Measurements from ENCODE around the gene PPOX. TPM values are rescaled to one million over a fixed set of nuclear protein-coding genes. Genes with fewer than 3 reads are reported as not detected.

The PPOX gene
- total RNA-seq, 6 donors from 2014 or later, result 19.5 to 48.2 (median 26.6) TPM

DNA sequence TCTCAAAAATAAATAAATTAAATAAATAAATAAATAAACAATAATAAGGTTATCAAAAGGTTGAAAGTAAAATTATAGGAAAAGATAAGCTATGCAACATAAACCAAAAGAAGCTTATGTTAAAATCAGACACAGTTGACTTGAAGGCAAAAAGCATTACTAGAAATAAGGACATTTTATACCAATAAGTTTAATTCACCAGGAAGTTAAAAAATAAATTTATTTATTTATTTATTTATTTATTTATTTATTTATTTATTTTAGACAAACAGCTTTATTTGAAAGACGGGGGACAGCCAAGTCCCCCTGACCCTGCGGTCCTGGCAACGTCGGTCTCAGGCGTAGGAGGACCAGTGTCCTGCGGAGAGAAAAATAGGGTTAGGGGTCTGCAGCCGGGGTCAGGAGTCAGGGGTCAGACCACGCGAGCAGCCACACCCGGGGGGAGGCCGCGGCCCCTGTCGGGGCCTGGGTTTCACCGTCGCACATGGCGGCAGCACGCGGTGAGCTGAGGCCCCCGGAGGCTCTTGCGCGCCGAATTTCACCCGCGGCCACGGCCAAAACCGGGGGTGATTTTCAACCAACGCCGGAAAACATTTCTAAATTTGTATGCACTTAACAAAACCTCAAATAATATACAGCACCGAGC, 25.3 kb upstream of the PPOX start:
- ATAC-seq (ENCODE audit: low FRiP score in 2 of 2) (no peak), DNase-seq (peak in 1 of 2 donors; percentile 78)
- no peak overlapping the region for H3K4me3 ChIP-seq
- H3K9me3 ChIP-seq, result no peaks in the 10 kb centered on the region
- TF ChIP-seq CTCF (IDR thresholded peaks at IDR 0.05) (no peak), EP300 (IDR thresholded peaks at IDR 0.05) (no peak), POLR2A (IDR thresholded peaks at IDR 0.05) (no peak), POLR2AphosphoS5 (IDR thresholded peaks at IDR 0.05) (no peak)
- WGBS, 2 donors, result 97% methylated on average over 29 of the region's 29 CpGs
- peaks cover 3 to 17% (median 13%) of the 10 kb centered on the region in 4 donors for H3K4me1 ChIP-seq
- H3K36me3 ChIP-seq, result no peaks in the 10 kb centered on the region
- H3K27me3 ChIP-seq, result no peaks in the 10 kb centered on the region
- H3K27ac ChIP-seq, result no peak overlapping the region

GRCh38 chr1:161145832-161146231, 20.4 kb upstream of the PPOX start:
- no peaks in the 10 kb centered on the region for H3K36me3 ChIP-seq
- no peaks in the 10 kb centered on the region for H3K4me1 ChIP-seq
- no peak for DNase-seq
- H3K27ac ChIP-seq, result no peak overlapping the region
- H3K4me3 ChIP-seq, result no peak overlapping the region
- 77 to 92% methylated on average over 3 of the region's 3 CpGs for WGBS, 2 donors
- no peaks in the 10 kb centered on the region for H3K9me3 ChIP-seq
- no peaks in the 10 kb centered on the region for H3K27me3 ChIP-seq
- no peak for ATAC-seq (ENCODE audit: low FRiP score in 2 of 2)
- TF ChIP-seq POLR2A (IDR thresholded peaks at IDR 0.05), result no peak

GRCh38 chr1:161153176-161153575, 13.1 kb upstream of the PPOX start:
- Histone ChIP-seq H3K27me3 (no peaks in the 10 kb centered on the region), H3K27ac (peak overlapping the region; percentile 94 to 98 (median 94)), H3K4me1 (peaks cover 9 to 20% (median 11%) of the 10 kb centered on the region in 4 donors), H3K4me3 (peak overlapping the region; percentile 61 to 89 (median 76)), H3K9me3 (no peaks in the 10 kb centered on the region), H3K36me3 (peaks cover 0 to 9% (median 7%) of the 10 kb centered on the region in 4 donors)
- WGBS, 2 donors, result 21 to 24% methylated on average over 9 of the region's 9 CpGs
- ATAC-seq (ENCODE audit: low FRiP score in 2 of 2), result no peak
- DNase-seq, result no peak
- TF ChIP-seq POLR2AphosphoS5 (IDR thresholded peaks at IDR 0.05), result no peak
- TF ChIP-seq EP300 (IDR thresholded peaks at IDR 0.05), result no peak
- no peak for TF ChIP-seq CTCF (IDR thresholded peaks at IDR 0.05)
- no peak for TF ChIP-seq POLR2A (IDR thresholded peaks at IDR 0.05)

DNA sequence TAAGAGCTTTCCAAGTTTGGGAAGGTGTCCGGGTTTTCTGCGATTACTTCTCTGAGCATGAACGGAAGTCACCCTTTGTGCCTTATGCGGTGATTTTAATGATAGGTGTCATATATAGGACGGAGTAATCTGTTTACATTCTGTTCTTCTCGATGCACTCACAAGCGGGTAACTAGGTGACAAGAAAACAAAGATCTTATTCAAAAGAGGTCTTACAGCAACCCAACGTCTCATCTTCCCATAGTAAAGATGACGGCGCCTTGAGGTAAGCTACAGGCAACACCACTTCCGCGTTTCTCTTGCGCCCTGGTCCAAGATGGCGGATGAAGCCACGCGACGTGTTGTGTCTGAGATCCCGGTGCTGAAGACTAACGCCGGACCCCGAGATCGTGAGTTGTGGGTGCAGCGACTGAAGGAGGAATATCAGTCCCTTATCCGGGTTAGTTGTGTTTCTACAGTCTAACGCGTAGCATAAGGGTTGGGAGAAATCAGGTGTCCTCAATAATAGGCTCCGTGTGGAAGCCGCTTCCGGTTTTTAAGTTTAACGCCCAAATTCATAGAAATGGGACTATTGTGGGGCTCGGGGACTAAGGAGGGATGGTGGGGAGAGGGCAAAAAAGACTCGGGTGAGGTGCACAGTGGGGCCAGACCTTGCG, 12.4 kb upstream of the PPOX start, which contains the start of gene UFC1:
UFC1 (plus strand) TSS at position 297 of the 656 bp plus-strand sequence; CDS start at position 317, 20 bp downstream.
- H3K4me1 ChIP-seq, result peaks cover 11 to 26% (median 13%) of the 10 kb centered on the region in 4 donors
- H3K9me3 ChIP-seq, result no peaks in the 10 kb centered on the region
- H3K27me3 ChIP-seq, result no peaks in the 10 kb centered on the region
- 0 to 1% methylated on average over 31 to 33 of the region's 33 CpGs for WGBS, 2 donors
- ATAC-seq (ENCODE audit: low FRiP score in 2 of 2) (peak; percentile 94 to 97), DNase-seq (peak in 1 of 2 donors; percentile 84)
- peak within 1 kb of the TSS; percentile 94 to 98 (median 94) for H3K27ac ChIP-seq
- TF ChIP-seq CTCF (IDR thresholded peaks at IDR 0.05), result no peak
- peak in 3 of 4 donors; percentile 30 to 66 (median 50) for TF ChIP-seq POLR2A (IDR thresholded peaks at IDR 0.05)
- no peak for TF ChIP-seq EP300 (IDR thresholded peaks at IDR 0.05)
- peak; percentile 63 to 80 for TF ChIP-seq POLR2AphosphoS5 (IDR thresholded peaks at IDR 0.05)
- H3K36me3 ChIP-seq, result peaks cover 0 to 13% (median 7%) of the 10 kb centered on the region in 4 donors
- H3K4me3 ChIP-seq, result peak within 1 kb of the TSS; percentile 61 to 89 (median 76)

DNA sequence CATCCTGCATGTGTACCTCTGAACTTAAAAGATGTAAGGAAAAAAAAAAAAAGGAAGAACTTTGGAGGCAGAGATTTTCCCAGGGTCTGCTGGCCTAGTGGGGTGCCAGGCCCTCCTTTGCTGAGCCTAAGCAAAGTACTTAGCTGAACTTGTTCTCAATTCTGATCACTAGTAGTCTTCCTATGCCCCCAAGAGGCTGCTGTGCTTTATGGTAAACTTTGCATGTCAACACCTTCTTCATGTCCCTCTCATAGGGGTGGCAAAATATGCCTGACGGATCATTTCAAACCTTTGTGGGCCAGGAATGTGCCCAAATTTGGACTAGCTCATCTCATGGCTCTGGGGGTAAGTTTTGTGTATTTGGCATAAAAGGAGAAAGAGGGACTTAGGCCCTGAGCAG, 8.4 kb upstream of the PPOX start:
- H3K27me3 ChIP-seq, result no peaks in the 10 kb centered on the region

More for the DNA sequence above, 8.4 kb upstream of the PPOX start:
- DNase-seq, result no peak
- 84 to 92% methylated on average over 1 of the region's 1 CpG for WGBS, 2 donors
- ATAC-seq (ENCODE audit: low FRiP score in 2 of 2), result no peak
- H3K9me3 ChIP-seq, result no peaks in the 10 kb centered on the region
- peaks cover 27 to 49% (median 36%) of the 10 kb centered on the region in 4 donors for H3K4me1 ChIP-seq
- H3K27ac ChIP-seq, result no peak overlapping the region
- TF ChIP-seq CTCF (IDR thresholded peaks at IDR 0.05) (no peak), EP300 (IDR thresholded peaks at IDR 0.05) (no peak), POLR2A (IDR thresholded peaks at IDR 0.05) (no peak), POLR2AphosphoS5 (IDR thresholded peaks at IDR 0.05) (no peak)
- H3K4me3 ChIP-seq, result no peak overlapping the region
- peaks cover 3 to 26% (median 10%) of the 10 kb centered on the region in 4 donors for H3K36me3 ChIP-seq

Measured in upper lobe of left lung (tissue), 6 donors.